ENCODE measurements around the gene SIPA1L3.

SIPA1L3 gene

GRCh38 chr19:38203197-38203596 is 296.2 kb downstream of the SIPA1L3 start:
- no peak for TF ChIP-seq CTCF (IDR thresholded peaks at IDR 0.05; ENCODE audit: low read depth, low read length)
- Histone ChIP-seq H3K36me3 (peaks cover 23% of the 10 kb centered on the region), H3K9me3 (ENCODE audit: severe bottlenecking) (no peaks in the 10 kb centered on the region), H3K27ac (no peak overlapping the region; the same call in 1 of the 2 replicates), H3K27me3 (ENCODE audit: insufficient read depth, low read depth, severe bottlenecking) (no peaks in the 10 kb centered on the region), H3K4me3 (ENCODE audit: low read depth, low read length) (no peak overlapping the region)
- DNase-seq: no peak

DNA sequence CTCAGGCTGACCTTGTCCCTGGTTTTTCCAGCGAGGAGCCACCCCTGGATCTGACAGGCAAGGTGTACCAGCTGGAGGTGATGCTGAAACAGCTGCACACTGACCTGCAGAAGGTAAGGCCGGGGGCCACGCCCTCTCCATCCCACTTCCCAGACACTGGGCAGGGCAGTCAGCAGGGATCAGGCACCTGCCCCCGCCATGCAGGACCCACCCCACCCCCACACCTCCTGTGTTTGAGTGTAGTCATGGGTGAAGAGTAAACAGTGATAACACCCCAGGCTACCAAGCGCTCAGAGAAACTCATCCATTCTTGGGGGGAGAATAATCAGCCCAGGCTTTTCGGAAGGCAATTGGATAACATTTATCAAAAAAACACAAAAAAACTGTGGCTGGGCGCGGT is 297.1 kb downstream of the SIPA1L3 start:
- Histone ChIP-seq H3K9me3 (ENCODE audit: severe bottlenecking) (no peaks in the 10 kb centered on the region), H3K27ac (no peak overlapping the region)

GRCh38 chr19:38204728-38205127 is 297.7 kb downstream of the SIPA1L3 start:
- Histone ChIP-seq H3K9me3 (ENCODE audit: severe bottlenecking) (no peaks in the 10 kb centered on the region), H3K27ac (no peak overlapping the region), H3K36me3 (peaks cover 20% of the 10 kb centered on the region), H3K4me3 (ENCODE audit: low read depth, low read length) (no peak overlapping the region), H3K27me3 (ENCODE audit: insufficient read depth, low read depth, severe bottlenecking) (no peaks in the 10 kb centered on the region)
- no peak for DNase-seq
- no peak for TF ChIP-seq CTCF (IDR thresholded peaks at IDR 0.05; ENCODE audit: low read depth, low read length)

More for the DNA sequence above, 297.1 kb downstream of the SIPA1L3 start:
- Histone ChIP-seq H3K4me3 (ENCODE audit: low read depth, low read length) (no peak overlapping the region), H3K27me3 (ENCODE audit: insufficient read depth, low read depth, severe bottlenecking) (no peaks in the 10 kb centered on the region), H3K36me3 (peaks cover 20% of the 10 kb centered on the region)
- TF ChIP-seq CTCF (IDR thresholded peaks at IDR 0.05; ENCODE audit: low read depth, low read length): no peak
- DNase-seq: no peak

- Histone ChIP-seq H3K27me3 (ENCODE audit: insufficient read depth, low read depth, severe bottlenecking) (no peaks in the 10 kb centered on the region), H3K9me3 (ENCODE audit: severe bottlenecking) (no peaks in the 10 kb centered on the region), H3K4me3 (ENCODE audit: low read depth, low read length) (no peak overlapping the region), H3K36me3 (peaks cover 20% of the 10 kb centered on the region), H3K27ac (no peak overlapping the region; the same call in 1 of the 2 replicates)
- no peak for DNase-seq
- no peak for TF ChIP-seq CTCF (IDR thresholded peaks at IDR 0.05; ENCODE audit: low read depth, low read length)
Observed at GRCh38 chr19:38206006-38206745, 299.2 kb downstream of the SIPA1L3 start.

GRCh38 chr19:38206928-38207327 is 299.9 kb downstream of the SIPA1L3 start:
- TF ChIP-seq CTCF (IDR thresholded peaks at IDR 0.05; ENCODE audit: low read depth, low read length): no peak
- DNase-seq: no peak
- Histone ChIP-seq H3K9me3 (ENCODE audit: severe bottlenecking) (no peaks in the 10 kb centered on the region), H3K36me3 (peaks cover 14% of the 10 kb centered on the region), H3K27me3 (ENCODE audit: insufficient read depth, low read depth, severe bottlenecking) (no peaks in the 10 kb centered on the region), H3K4me3 (ENCODE audit: low read depth, low read length) (no peak overlapping the region), H3K27ac (no peak overlapping the region; the same call in 1 of the 2 replicates)

GRCh38 chr19:38207543-38207942 is 300.5 kb downstream of the SIPA1L3 start:
- H3K4me3 ChIP-seq (ENCODE audit: low read depth, low read length): no peak overlapping the region
- TF ChIP-seq CTCF (IDR thresholded peaks at IDR 0.05; ENCODE audit: low read depth, low read length): no peak
- H3K27me3 ChIP-seq (ENCODE audit: insufficient read depth, low read depth, severe bottlenecking): no peaks in the 10 kb centered on the region
- no peaks in the 10 kb centered on the region for H3K9me3 ChIP-seq (ENCODE audit: severe bottlenecking)
- H3K36me3 ChIP-seq: peaks cover 10% of the 10 kb centered on the region
- H3K27ac ChIP-seq: no peak overlapping the region
- DNase-seq: no peak
